HUES64 (cell line): Measurements from ENCODE around the gene GIPC2.
"Not testable (repeated sequence)": the region's sequence is repeated elsewhere in the genome, so short reads cannot be mapped to it uniquely, and the experiment has no call there.

Experiments used
- H3K27ac ChIP-seq: 2 replicates; pipeline ENCODE4 v1.7.0; 2013; ENCODE audit warnings: low read depth, low read length, inconsistent platforms
- H3K27me3 ChIP-seq: 2 replicates; pipeline ENCODE4 v1.6.1; 2013; ENCODE audit warnings: mild to moderate bottlenecking, low read length; ENCODE audit not compliant: insufficient read depth
- H3K36me3 ChIP-seq: 2 replicates; pipeline ENCODE4 v1.6.1; 2013; ENCODE audit warnings: mild to moderate bottlenecking, low read length; ENCODE audit not compliant: insufficient read depth
- H3K4me1 ChIP-seq: 2 replicates; pipeline ENCODE4 v1.6.1; 2013; ENCODE audit warnings: mild to moderate bottlenecking, low read length, moderate library complexity; ENCODE audit not compliant: insufficient read depth
- H3K4me3 ChIP-seq: 2 replicates; pipeline ENCODE4 v1.5.1; 2013; ENCODE audit warnings: mild to moderate bottlenecking, low read length, moderate library complexity
- H3K9ac ChIP-seq: 2 replicates; pipeline ENCODE4 v1.6.1; 2013; ENCODE audit warnings: mild to moderate bottlenecking, low read depth, low read length
- H3K9me3 ChIP-seq: 2 replicates; pipeline ENCODE4 v1.6.1; 2013; ENCODE audit warnings: low read depth, low read length; ENCODE audit not compliant: insufficient read depth
- WGBS: fragments of 150-250, 120-280 bp; methylation state at CpG from one replicate; pipeline ENCODE4 v1.1.7; 2013; ENCODE audit warnings: missing lambda C conversion rate; 5-methylcytosine and 5-hydroxymethylcytosine counted together

Gene GIPC2

GRCh38 chr1:78070210-78070609, 24.4 kb downstream of the GIPC2 start:
- no peak overlapping the region for H3K4me3 ChIP-seq
- H3K27ac ChIP-seq: no peak overlapping the region
- no peaks in the 10 kb centered on the region for H3K27me3 ChIP-seq
- no peak overlapping the region for H3K9ac ChIP-seq
- H3K4me1 ChIP-seq: no peaks in the 10 kb centered on the region
- no peaks in the 10 kb centered on the region for H3K9me3 ChIP-seq
- WGBS: 97% methylated on average over 1 of the region's 2 CpGs
- no peaks in the 10 kb centered on the region for H3K36me3 ChIP-seq

- Histone ChIP-seq H3K9ac (no peak overlapping the region), H3K27ac (no peak overlapping the region), H3K36me3 (no peaks in the 10 kb centered on the region), H3K4me3 (no peak overlapping the region), H3K27me3 (no peaks in the 10 kb centered on the region), H3K9me3 (no peaks in the 10 kb centered on the region), H3K4me1 (no peaks in the 10 kb centered on the region)
- WGBS: 94% methylated on average over 2 of the region's 2 CpGs
Observed at GRCh38 chr1:78070758-78071157, 25.0 kb downstream of the GIPC2 start.

DNA sequence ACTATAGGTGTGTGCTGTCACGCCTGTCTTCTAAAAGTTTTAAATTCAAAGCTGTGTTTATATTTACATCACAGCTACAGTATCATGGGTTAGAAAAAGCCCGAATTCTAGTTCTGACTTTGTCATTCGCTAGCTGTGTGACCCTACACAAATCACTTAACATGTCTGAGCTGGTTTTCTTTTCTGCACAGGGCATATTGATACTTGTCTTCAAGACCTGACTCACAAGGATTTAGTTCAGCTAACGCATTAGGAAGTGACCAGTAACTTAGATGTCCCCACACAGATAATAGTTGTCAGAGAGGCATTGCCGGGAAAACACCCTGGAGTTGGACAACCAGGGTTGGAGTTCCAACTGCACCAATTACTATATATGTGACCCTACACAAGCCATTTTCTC, 25.9 kb downstream of the GIPC2 start:
- H3K27me3 ChIP-seq: no peaks in the 10 kb centered on the region
- 76% methylated on average over 5 of the region's 5 CpGs for WGBS
- H3K9ac ChIP-seq: no peak overlapping the region
- no peak overlapping the region for H3K4me3 ChIP-seq
- H3K9me3 ChIP-seq: no peaks in the 10 kb centered on the region
- no peaks in the 10 kb centered on the region for H3K4me1 ChIP-seq
- no peaks in the 10 kb centered on the region for H3K36me3 ChIP-seq
- H3K27ac ChIP-seq: no peak overlapping the region

GRCh38 chr1:78072216-78072615, 26.4 kb downstream of the GIPC2 start:
- H3K36me3 ChIP-seq: no peaks in the 10 kb centered on the region
- WGBS: 100% methylated on average over 1 of the region's 1 CpG
- H3K4me3 ChIP-seq: no peak overlapping the region
- H3K4me1 ChIP-seq: no peaks in the 10 kb centered on the region
- H3K9ac ChIP-seq: no peak overlapping the region
- H3K9me3 ChIP-seq: no peaks in the 10 kb centered on the region
- H3K27me3 ChIP-seq: no peaks in the 10 kb centered on the region
- no peak overlapping the region for H3K27ac ChIP-seq

DNA sequence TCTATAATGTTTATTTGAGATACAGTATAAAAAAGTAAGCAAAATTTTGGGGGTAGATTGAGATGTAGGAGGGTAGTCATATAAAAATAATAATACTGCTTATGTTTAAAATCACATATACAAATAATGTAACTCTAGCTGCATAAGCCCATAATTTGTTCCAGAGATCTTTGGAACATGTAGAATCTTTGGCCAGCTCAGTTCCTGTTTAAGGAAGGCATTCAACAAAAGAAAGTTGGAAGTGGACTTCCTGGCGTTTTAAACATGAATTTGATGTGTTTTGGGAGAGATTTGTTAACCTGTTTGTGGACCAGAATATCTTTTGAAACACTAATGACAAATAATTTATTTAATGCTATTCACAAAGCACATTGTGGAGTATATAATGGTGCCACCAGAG, 27.7 kb downstream of the GIPC2 start:
- Histone ChIP-seq H3K27me3 (no peaks in the 10 kb centered on the region), H3K4me1 (no peaks in the 10 kb centered on the region), H3K36me3 (no peaks in the 10 kb centered on the region), H3K27ac (no peak overlapping the region), H3K9ac (no peak overlapping the region), H3K4me3 (no peak overlapping the region), H3K9me3 (no peaks in the 10 kb centered on the region)
- WGBS: 82% methylated on average over 1 of the region's 1 CpG

DNA sequence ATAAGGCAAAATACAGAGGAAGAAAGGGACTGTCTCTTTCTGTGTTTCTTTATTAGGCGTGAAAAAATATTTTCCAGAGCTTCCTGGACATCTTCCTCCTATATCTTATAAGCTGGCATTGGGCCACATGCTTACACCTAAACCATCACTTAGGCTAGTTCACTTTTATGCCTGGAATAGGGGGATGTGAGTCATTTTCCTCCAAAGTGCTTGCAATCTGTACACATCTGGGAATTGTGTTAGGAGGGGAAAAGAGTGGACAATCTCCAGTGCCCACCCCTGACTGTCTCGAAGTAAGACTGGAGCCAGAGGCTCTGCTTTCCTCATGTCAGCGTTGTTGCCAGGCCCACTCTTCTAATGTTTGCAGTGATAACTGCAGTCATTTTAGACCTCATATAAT, 29.9 kb downstream of the GIPC2 start:
- Histone ChIP-seq H3K4me3 (no peak overlapping the region), H3K36me3 (no peaks in the 10 kb centered on the region), H3K27ac (no peak overlapping the region), H3K27me3 (no peaks in the 10 kb centered on the region), H3K9ac (no peak overlapping the region), H3K4me1 (peaks cover 6% of the 10 kb centered on the region; the same call in 1 of the 2 replicates), H3K9me3 (no peaks in the 10 kb centered on the region)
- WGBS: 95% methylated on average over 3 of the region's 3 CpGs

- Histone ChIP-seq H3K36me3 (no peaks in the 10 kb centered on the region), H3K27ac (no peak overlapping the region), H3K9me3 (no peaks in the 10 kb centered on the region), H3K4me3 (no peak overlapping the region), H3K4me1 (peaks cover 6% of the 10 kb centered on the region; the same call in 1 of the 2 replicates), H3K27me3 (no peaks in the 10 kb centered on the region), H3K9ac (no peak overlapping the region)
- 83% methylated on average over 3 of the region's 3 CpGs for WGBS
Observed at GRCh38 chr1:78078358-78078757, 32.6 kb downstream of the GIPC2 start.

GRCh38 chr1:78079580-78079979, 33.8 kb downstream of the GIPC2 start:
- Histone ChIP-seq H3K4me3 (no peak overlapping the region), H3K27ac (no peak overlapping the region), H3K27me3 (no peaks in the 10 kb centered on the region), H3K9me3 (no peaks in the 10 kb centered on the region), H3K36me3 (no peaks in the 10 kb centered on the region), H3K9ac (no peak overlapping the region), H3K4me1 (peaks cover 6% of the 10 kb centered on the region; the same call in 1 of the 2 replicates)
- 100% methylated on average over 2 of the region's 2 CpGs for WGBS

GRCh38 chr1:78080767-78081166, 35.0 kb downstream of the GIPC2 start:
- 90% methylated on average over 2 of the region's 2 CpGs for WGBS
- no peak overlapping the region for H3K9ac ChIP-seq
- H3K4me3 ChIP-seq: no peak overlapping the region
- H3K9me3 ChIP-seq: no peaks in the 10 kb centered on the region
- H3K4me1 ChIP-seq: peaks cover 6% of the 10 kb centered on the region; the same call in 1 of the 2 replicates
- H3K36me3 ChIP-seq: no peaks in the 10 kb centered on the region
- H3K27ac ChIP-seq: no peak overlapping the region
- H3K27me3 ChIP-seq: no peaks in the 10 kb centered on the region

GRCh38 chr1:78081980-78082860, 36.5 kb downstream of the GIPC2 start:
- peaks cover 6% of the 10 kb centered on the region; the same call in 1 of the 2 replicates for H3K4me1 ChIP-seq
- H3K9ac ChIP-seq: no peak overlapping the region
- WGBS: 90% methylated on average over 5 of the region's 5 CpGs
- H3K27me3 ChIP-seq: no peaks in the 10 kb centered on the region
- H3K27ac ChIP-seq: no peak overlapping the region
- H3K4me3 ChIP-seq: no peak overlapping the region
- no peaks in the 10 kb centered on the region for H3K9me3 ChIP-seq
- H3K36me3 ChIP-seq: no peaks in the 10 kb centered on the region

GRCh38 chr1:78084639-78085038, 38.9 kb downstream of the GIPC2 start:
- not testable (repeated sequence) for H3K27me3 ChIP-seq, H3K4me3 ChIP-seq, H3K9ac ChIP-seq, H3K9me3 ChIP-seq, H3K4me1 ChIP-seq, H3K27ac ChIP-seq, H3K36me3 ChIP-seq
